ENCODE data around the gene DBH.

The DBH gene

DNA sequence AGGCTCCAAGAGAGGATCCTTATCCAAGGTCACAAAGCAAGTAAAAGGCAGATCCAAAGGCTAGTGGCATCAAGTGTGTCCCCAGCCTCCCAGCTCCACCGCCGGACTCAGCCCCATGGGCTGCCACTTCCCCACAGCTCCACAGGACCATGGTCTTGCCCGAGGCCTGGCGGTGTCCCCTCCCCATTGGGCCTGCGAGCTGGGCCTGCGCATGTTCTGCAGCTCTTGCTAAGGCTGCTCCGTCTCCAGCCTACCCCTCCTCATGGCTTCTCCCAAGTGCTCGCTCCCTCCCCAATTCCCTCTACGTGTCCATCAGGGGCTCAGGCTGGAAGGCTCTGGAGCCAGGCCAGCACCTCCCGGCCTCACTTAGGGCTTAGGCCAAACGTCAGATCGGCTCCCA is 29.4 kb downstream of the DBH start:
- ChIA-PET CTCF (interaction anchor here (1.0 to 1.4 kb wide), 2 partner anchors 12 to 13 kb away, joined by 3 read pairs; no protein-coding TSS in a partner anchor), POLR2A (ENCODE audit: low non-redundant PET) (no interaction called here)
- no peak overlapping the region for H3K27ac ChIP-seq
- DNase-seq (ENCODE audit: low spot score) = no peak
- TF ChIP-seq, protein P1, sequence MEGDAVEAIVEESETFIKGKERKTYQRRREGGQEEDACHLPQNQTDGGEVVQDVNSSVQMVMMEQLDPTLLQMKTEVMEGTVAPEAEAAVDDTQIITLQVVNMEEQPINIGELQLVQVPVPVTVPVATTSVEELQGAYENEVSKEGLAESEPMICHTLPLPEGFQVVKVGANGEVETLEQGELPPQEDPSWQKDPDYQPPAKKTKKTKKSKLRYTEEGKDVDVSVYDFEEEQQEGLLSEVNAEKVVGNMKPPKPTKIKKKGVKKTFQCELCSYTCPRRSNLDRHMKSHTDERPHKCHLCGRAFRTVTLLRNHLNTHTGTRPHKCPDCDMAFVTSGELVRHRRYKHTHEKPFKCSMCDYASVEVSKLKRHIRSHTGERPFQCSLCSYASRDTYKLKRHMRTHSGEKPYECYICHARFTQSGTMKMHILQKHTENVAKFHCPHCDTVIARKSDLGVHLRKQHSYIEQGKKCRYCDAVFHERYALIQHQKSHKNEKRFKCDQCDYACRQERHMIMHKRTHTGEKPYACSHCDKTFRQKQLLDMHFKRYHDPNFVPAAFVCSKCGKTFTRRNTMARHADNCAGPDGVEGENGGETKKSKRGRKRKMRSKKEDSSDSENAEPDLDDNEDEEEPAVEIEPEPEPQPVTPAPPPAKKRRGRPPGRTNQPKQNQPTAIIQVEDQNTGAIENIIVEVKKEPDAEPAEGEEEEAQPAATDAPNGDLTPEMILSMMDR (conservative IDR thresholded peaks at IDR 0.05; ENCODE audit: low read depth) = no peak

DNA sequence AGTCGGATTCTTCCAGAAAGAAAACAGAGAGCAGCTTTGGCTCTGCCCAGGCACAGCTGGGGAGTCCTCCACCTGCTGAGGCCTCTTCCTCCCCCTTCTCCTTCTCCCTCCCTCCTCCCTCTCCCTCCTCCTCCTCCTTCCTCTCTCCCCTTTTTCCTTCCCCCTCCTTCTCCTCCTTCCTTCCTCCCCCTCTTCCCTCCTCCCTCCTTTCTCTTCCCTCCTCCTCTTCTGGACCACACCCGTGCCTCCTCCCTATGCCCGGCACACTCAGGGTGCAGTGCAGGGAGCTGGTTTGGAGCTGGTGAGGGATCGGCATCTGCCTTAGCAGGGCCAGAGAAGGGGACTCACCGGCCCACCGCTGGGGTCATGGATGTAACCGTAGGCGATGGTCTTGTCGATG is 30.2 kb downstream of the DBH start:
- POLR2A ChIA-PET (ENCODE audit: low non-redundant PET) = no interaction called here
- H3K27ac ChIP-seq = no peak overlapping the region
- TF ChIP-seq, protein P1 (conservative IDR thresholded peaks at IDR 0.05; ENCODE audit: low read depth) = no peak
- CTCF ChIA-PET = no interaction called here
- DNase-seq (ENCODE audit: low spot score) = no peak

DNA sequence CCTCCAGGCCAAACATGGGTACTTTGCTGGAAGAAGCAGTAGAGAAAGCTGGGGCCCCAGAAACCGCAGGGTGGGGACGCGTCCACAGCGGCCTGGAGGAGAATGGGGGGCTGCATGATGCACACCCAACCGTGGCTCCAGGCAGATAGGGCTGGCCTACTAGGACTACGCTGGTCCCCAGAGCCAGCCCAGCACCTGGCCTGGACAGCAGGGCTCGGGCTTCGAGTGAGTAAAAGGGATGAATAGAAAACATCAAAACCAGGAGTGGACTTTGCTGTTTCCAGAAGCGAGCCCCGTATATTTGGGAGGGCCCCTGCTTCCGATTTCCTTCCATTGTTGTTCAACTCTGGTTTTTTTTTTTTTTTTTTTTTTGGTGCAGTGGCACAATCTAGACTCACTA is 30.7 kb downstream of the DBH start:
- POLR2A ChIA-PET (ENCODE audit: low non-redundant PET) = no interaction called here
- TF ChIP-seq, protein P1 (conservative IDR thresholded peaks at IDR 0.05; ENCODE audit: low read depth) = no peak
- DNase-seq (ENCODE audit: low spot score) = no peak
- CTCF ChIA-PET = interaction anchor here (0.6 kb wide), 1 partner anchor 131 kb away, joined by 3 read pairs; no protein-coding TSS in a partner anchor
- no peak overlapping the region for H3K27ac ChIP-seq

DNA sequence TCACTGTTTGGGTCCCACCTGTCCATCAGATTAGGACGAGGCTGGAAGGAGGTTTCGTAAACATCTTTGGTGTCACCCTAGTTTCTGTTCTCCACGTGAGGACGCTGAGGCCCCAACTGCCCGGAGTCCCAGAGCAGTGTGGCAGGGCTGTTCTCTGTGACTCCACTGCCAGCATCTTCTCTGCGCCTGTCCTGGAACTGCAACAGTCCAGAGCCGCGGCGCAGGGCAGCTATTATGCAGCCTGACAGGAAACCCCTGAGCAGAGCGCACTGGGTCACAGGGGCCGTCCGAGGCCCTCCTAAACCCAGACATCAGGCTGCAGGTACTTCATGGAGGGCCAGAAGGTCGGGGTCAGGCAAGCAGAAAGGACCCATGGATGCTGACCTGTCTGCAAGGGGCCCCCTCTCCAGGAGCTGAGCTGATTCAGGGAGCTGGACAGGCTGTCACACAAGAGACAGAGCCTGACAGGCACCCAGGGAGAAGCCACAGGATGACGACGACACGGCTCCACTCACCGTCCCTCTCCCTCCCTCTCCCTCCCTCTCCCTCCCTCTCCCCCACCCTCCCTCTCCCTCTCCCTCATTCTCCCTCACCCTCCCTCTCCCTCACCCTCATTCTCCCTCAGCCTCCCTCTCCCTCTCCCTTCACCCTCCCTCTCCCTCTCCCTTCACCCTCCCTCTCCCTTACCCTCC is 31.7 kb downstream of the DBH start:
- DNase-seq (ENCODE audit: low spot score) = no peak
- TF ChIP-seq, protein P1 (conservative IDR thresholded peaks at IDR 0.05; ENCODE audit: low read depth) = no peak
- ChIA-PET CTCF (no interaction called here), POLR2A (ENCODE audit: low non-redundant PET) (no interaction called here)
- H3K27ac ChIP-seq = no peak overlapping the region

DNA sequence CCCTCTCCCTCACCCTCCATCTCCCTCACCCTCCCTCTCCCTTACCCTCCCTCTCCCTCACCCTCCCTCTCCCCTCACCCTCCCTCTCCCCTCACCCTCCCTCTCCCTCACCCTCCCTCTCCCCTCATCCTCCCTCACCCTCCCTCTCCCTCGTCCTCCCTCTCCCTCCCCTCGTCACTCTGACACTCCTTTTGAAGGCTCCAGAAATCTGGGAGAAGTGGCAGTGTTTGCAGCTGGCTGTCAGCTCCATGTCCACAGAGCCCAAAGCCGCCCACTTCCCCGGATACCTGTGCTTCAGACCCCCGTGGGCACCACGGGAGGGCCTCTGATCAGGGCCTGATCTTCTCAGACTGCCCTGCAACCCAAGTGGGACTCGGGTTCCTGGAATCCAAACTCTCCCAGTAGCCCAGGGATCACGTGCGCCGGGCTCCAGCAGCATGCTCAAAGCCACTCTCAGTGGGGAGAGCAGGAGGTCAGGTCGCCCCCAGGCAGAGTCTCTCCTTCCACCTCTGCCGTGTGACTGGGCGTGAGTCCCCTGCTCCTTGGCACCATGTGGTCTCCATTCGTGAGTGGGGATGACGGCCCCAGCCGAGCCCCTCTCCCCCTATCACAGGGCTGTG is 33.1 kb downstream of the DBH start:
- ChIA-PET CTCF (no interaction called here), POLR2A (ENCODE audit: low non-redundant PET) (no interaction called here)
- no peak overlapping the region for H3K27ac ChIP-seq
- TF ChIP-seq, protein P1 (conservative IDR thresholded peaks at IDR 0.05; ENCODE audit: low read depth) = no peak
- no peak for DNase-seq (ENCODE audit: low spot score)

DNA sequence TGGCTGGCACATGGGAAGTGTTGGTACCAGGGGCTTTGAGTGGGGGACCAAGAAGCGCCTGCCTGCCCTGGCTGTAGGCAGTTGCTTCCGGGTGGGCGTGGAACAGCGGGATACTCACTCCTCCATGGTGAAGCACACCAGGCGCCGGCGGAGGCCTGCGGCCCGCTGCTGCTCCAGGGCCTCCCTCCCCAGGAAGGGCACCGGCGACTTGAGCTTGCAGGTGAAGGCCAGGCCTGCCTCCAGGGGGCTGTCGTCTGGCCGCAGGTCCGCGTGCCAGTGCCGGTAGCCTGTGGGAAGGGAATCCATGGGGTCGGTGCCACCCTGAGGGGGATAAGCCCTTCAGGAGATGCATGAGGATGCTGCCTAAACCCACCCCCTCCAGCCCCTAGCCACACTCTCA is 34.3 kb downstream of the DBH start:
- no peak overlapping the region for H3K27ac ChIP-seq
- TF ChIP-seq, protein P1 (conservative IDR thresholded peaks at IDR 0.05; ENCODE audit: low read depth) = no peak
- DNase-seq (ENCODE audit: low spot score) = no peak
- CTCF ChIA-PET = no interaction called here
- POLR2A ChIA-PET (ENCODE audit: low non-redundant PET) = no interaction called here

Data from RWPE1 (cell line).